ENCODE measurements around the gene ZFPL1.

- TF ChIP-seq CTCF (IDR thresholded peaks at IDR 0.05 in 2 of 3, conservative IDR thresholded peaks at IDR 0.05 in 1 of 3; ENCODE audit: control insufficient read depth in 2 of 3, extremely low read depth in 1 of 3, insufficient read depth in 1 of 3, low read depth in 3 of 3, low read length in 3 of 3) (no peak), EZH2 (IDR thresholded peaks at IDR 0.05; ENCODE audit: borderline replicate concordance, control insufficient read depth, low read depth, low read length) (no peak), SIN3A (IDR thresholded peaks at IDR 0.05; ENCODE audit: low read depth, low read length) (no peak), FOXM1 (IDR thresholded peaks at IDR 0.05; ENCODE audit: low read depth, low read length) (no peak), SMARCA5 (IDR thresholded peaks at IDR 0.05) (no peak), KDM1A (IDR thresholded peaks at IDR 0.05; ENCODE audit: borderline replicate concordance) (no peak), RFX5 (IDR thresholded peaks at IDR 0.05; ENCODE audit: low read depth, low read length) (no peak), CREB1 (IDR thresholded peaks at IDR 0.05; ENCODE audit: low read depth) (no peak)
- TF ChIP-seq, protein P1, sequence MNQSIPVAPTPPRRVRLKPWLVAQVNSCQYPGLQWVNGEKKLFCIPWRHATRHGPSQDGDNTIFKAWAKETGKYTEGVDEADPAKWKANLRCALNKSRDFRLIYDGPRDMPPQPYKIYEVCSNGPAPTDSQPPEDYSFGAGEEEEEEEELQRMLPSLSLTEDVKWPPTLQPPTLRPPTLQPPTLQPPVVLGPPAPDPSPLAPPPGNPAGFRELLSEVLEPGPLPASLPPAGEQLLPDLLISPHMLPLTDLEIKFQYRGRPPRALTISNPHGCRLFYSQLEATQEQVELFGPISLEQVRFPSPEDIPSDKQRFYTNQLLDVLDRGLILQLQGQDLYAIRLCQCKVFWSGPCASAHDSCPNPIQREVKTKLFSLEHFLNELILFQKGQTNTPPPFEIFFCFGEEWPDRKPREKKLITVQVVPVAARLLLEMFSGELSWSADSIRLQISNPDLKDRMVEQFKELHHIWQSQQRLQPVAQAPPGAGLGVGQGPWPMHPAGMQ (IDR thresholded peaks at IDR 0.05; ENCODE audit: borderline replicate concordance): no peak
- TF ChIP-seq, protein P2, sequence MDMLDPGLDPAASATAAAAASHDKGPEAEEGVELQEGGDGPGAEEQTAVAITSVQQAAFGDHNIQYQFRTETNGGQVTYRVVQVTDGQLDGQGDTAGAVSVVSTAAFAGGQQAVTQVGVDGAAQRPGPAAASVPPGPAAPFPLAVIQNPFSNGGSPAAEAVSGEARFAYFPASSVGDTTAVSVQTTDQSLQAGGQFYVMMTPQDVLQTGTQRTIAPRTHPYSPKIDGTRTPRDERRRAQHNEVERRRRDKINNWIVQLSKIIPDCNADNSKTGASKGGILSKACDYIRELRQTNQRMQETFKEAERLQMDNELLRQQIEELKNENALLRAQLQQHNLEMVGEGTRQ (IDR thresholded peaks at IDR 0.05; ENCODE audit: borderline replicate concordance, low read depth, low read length): no peak
- TF ChIP-seq, protein P3, sequence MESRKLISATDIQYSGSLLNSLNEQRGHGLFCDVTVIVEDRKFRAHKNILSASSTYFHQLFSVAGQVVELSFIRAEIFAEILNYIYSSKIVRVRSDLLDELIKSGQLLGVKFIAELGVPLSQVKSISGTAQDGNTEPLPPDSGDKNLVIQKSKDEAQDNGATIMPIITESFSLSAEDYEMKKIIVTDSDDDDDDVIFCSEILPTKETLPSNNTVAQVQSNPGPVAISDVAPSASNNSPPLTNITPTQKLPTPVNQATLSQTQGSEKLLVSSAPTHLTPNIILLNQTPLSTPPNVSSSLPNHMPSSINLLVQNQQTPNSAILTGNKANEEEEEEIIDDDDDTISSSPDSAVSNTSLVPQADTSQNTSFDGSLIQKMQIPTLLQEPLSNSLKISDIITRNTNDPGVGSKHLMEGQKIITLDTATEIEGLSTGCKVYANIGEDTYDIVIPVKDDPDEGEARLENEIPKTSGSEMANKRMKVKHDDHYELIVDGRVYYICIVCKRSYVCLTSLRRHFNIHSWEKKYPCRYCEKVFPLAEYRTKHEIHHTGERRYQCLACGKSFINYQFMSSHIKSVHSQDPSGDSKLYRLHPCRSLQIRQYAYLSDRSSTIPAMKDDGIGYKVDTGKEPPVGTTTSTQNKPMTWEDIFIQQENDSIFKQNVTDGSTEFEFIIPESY (IDR thresholded peaks at IDR 0.05): no peak
These were observed 43.5 kb upstream of the ZFPL1 start for GRCh38 chr11:65040520-65040846.

Data from GM12878 (cell line).